ENCODE results near the gene ZNF48.
A peak's percentile ranks its signal among the peaks of the same experiment; 100 is the strongest.

ZNF48 gene

GRCh38 chr16:30397776-30398660 is 2.8 kb downstream of the ZNF48 start:
- TF ChIP-seq ZNF274 (IDR thresholded peaks at IDR 0.05; ENCODE audit: low read depth, low read length) = no peak
- H3K4me3 ChIP-seq (ENCODE audit: low read length) = no peak overlapping the region

GRCh38 chr16:30398661-30399434 is 3.6 kb downstream of the ZNF48 start:
- no peak for TF ChIP-seq ZNF274 (IDR thresholded peaks at IDR 0.05; ENCODE audit: low read depth, low read length)
- H3K4me3 ChIP-seq (ENCODE audit: low read length) = no peak overlapping the region

- peak overlapping the region; percentile 58; the same call in 1 of the 2 replicates for H3K4me3 ChIP-seq (ENCODE audit: low read length)
These were observed 4.4 kb downstream of the ZNF48 start for GRCh38 chr16:30399435-30400186.

GRCh38 chr16:30401768-30402425 is 6.7 kb downstream of the ZNF48 start:
- TF ChIP-seq ZNF274 (IDR thresholded peaks at IDR 0.05; ENCODE audit: low read depth, low read length) = no peak
- H3K4me3 ChIP-seq (ENCODE audit: low read length) = no peak overlapping the region

More at GRCh38 chr16:30399435-30400186, 4.4 kb downstream of the ZNF48 start:
- no peak for TF ChIP-seq ZNF274 (IDR thresholded peaks at IDR 0.05; ENCODE audit: low read depth, low read length)

- TF ChIP-seq ZNF274 (IDR thresholded peaks at IDR 0.05; ENCODE audit: low read depth, low read length) = no peak
- H3K4me3 ChIP-seq (ENCODE audit: low read length) = peak overlapping the region; percentile 94; the same call in 1 of the 2 replicates
These were observed 11.5 kb downstream of the ZNF48 start for GRCh38 chr16:30406795-30407101.

GRCh38 chr16:30407102-30407803 is 12.0 kb downstream of the ZNF48 start, which contains the start of gene ZNF771:
Gene ZNF771 (plus strand): TSS chr16:30407606. CDS start chr16:30408054, 448 bp downstream.
- peak within 1 kb of the TSS; percentile 94 for H3K4me3 ChIP-seq (ENCODE audit: low read length)
- TF ChIP-seq ZNF274 (IDR thresholded peaks at IDR 0.05; ENCODE audit: low read depth, low read length) = no peak

- no peak for TF ChIP-seq ZNF274 (IDR thresholded peaks at IDR 0.05; ENCODE audit: low read depth, low read length)
- H3K4me3 ChIP-seq (ENCODE audit: low read length) = peak overlapping the region; percentile 94
These were observed 12.7 kb downstream of the ZNF48 start for GRCh38 chr16:30407804-30408534.

- H3K4me3 ChIP-seq (ENCODE audit: low read length) = no peak overlapping the region
- TF ChIP-seq ZNF274 (IDR thresholded peaks at IDR 0.05; ENCODE audit: low read depth, low read length) = no peak
These were observed 14.2 kb downstream of the ZNF48 start for GRCh38 chr16:30409125-30410060.

- no peak for TF ChIP-seq ZNF274 (IDR thresholded peaks at IDR 0.05; ENCODE audit: low read depth, low read length)
These were observed 18.0 kb downstream of the ZNF48 start for GRCh38 chr16:30413112-30413806.

GRCh38 chr16:30414159-30414558 is 18.9 kb downstream of the ZNF48 start:
- no peak overlapping the region for H3K4me3 ChIP-seq (ENCODE audit: low read length)
- no peak for TF ChIP-seq ZNF274 (IDR thresholded peaks at IDR 0.05; ENCODE audit: low read depth, low read length)

More at GRCh38 chr16:30413112-30413806, 18.0 kb downstream of the ZNF48 start:
- H3K4me3 ChIP-seq (ENCODE audit: low read length) = no peak overlapping the region

- H3K4me3 ChIP-seq (ENCODE audit: low read length) = no peak overlapping the region
- TF ChIP-seq ZNF274 (IDR thresholded peaks at IDR 0.05; ENCODE audit: low read depth, low read length) = no peak
These were observed 20.9 kb downstream of the ZNF48 start for GRCh38 chr16:30416047-30416603.
